Limb (tissue), 2 donors: ENCODE results near the gene ZNF485.

Experiments used
- DNase-seq, 2 donors: peaks; one replicate each; pipeline ENCODE4 v3.0.0-alpha.2; 2016; ENCODE audit errors: extremely low spot score in 2 of 2

Gene ZNF485

DNA sequence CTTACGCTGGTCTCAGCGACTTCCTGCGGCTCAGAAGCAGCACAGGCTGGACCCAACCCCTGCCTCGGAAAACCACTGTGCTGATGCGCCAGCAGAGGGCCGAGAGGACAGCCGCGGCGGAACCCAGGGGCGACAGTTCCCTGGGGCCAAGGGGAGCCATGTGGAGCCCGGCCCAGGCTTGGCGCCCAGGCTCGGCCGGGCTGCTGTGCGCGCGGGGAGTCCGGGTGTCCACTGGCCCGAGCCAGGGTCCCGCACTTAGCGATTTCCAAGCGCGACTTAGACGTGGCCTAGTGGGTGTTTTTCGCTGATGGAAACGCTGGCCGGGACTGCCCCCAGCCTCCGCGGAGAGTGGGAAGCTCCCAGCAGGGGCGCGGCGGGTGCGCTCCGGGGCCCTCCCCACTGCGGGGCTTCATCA lies 61.1 kb downstream of the ZNF485 start:
- DNase-seq, result peak in 1 of 2 donors; percentile 55
